ENCODE data around the gene SIK3.

DNA sequence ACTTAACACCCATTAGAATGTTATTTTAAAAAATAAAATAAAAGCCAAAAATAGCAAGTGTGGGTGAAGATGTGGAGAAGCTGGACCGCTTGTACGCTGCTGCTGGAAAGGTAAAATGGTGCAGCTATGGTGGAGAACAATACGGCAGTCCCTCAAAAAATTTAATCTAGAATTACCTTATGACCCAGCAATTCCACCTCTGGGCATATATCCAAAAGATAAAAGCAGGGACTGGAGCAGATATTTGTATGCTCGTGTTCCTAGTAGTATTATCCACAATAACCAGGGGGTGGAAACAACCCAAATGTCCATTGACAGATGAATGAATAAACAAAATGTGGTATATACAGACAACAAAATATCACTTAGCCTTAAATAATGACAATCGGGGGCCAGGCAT is 300.4 kb downstream of the SIK3 start:
- TF ChIP-seq, protein P1, sequence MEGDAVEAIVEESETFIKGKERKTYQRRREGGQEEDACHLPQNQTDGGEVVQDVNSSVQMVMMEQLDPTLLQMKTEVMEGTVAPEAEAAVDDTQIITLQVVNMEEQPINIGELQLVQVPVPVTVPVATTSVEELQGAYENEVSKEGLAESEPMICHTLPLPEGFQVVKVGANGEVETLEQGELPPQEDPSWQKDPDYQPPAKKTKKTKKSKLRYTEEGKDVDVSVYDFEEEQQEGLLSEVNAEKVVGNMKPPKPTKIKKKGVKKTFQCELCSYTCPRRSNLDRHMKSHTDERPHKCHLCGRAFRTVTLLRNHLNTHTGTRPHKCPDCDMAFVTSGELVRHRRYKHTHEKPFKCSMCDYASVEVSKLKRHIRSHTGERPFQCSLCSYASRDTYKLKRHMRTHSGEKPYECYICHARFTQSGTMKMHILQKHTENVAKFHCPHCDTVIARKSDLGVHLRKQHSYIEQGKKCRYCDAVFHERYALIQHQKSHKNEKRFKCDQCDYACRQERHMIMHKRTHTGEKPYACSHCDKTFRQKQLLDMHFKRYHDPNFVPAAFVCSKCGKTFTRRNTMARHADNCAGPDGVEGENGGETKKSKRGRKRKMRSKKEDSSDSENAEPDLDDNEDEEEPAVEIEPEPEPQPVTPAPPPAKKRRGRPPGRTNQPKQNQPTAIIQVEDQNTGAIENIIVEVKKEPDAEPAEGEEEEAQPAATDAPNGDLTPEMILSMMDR (IDR thresholded peaks at IDR 0.05), result no peak
- no peak for TF ChIP-seq ZFX (IDR thresholded peaks at IDR 0.05; ENCODE audit: borderline replicate concordance)
